Transverse colon (tissue), 4 donors: Measurements from ENCODE around the gene POLA2. TPM values are rescaled to one million over a fixed set of nuclear protein-coding genes. Genes with fewer than 3 reads are reported as not detected.

ENCODE experiments used
- DNase-seq: peaks from one replicate; pipeline ENCODE4 v3.0.0-alpha.2; 2019
- H3K27ac ChIP-seq, 4 donors: fragments of 200-600 bp; sonication (generic); 2 replicates each; pipeline ENCODE4 v1.5.1; 2016 to 2018; ENCODE audit warnings: inconsistent platforms in 4 of 4
- H3K27me3 ChIP-seq: fragments of 200-600 bp; sonication (generic); 2 replicates; pipeline ENCODE4 v1.5.1; 2017; ENCODE audit warnings: inconsistent platforms
- H3K36me3 ChIP-seq, 4 donors: fragments of 200-600 bp; sonication (generic); 2 replicates each; pipeline ENCODE4 v1.5.1; 2017 to 2019; ENCODE audit warnings: inconsistent platforms in 4 of 4
- H3K4me1 ChIP-seq, 4 donors: fragments of 200-600 bp; sonication (generic); 2 replicates each; pipeline ENCODE4 v1.5.1; 2017 to 2020; ENCODE audit warnings: inconsistent platforms in 4 of 4
- H3K4me3 ChIP-seq, 4 donors: fragments of 200-600 bp; sonication (generic); 1 replicate in 1 of 4; 2 replicates in 3 of 4; pipeline versions ENCODE4 v1.5.1 to v1.6.1; 2017 to 2019; ENCODE audit warnings: inconsistent platforms in 4 of 4
- H3K9me3 ChIP-seq, 2 donors: fragments of 200-600 bp; sonication (generic); 2 replicates each; pipeline ENCODE4 v1.5.1; 2017 to 2019; ENCODE audit warnings: inconsistent platforms in 2 of 2
- EP300 ChIP-seq: sonication (generic); formaldehyde crosslinking; IDR thresholded peaks from one replicate; pipeline ENCODE4 v1.6.1; 2017; ENCODE audit warnings: antibody characterized with exemption, low read depth
- POLR2A ChIP-seq: fragments of 450-650 bp; IDR thresholded peaks from one replicate; pipeline ENCODE4 v1.6.1; 2016; ENCODE audit warnings: antibody characterized with exemption, mild to moderate bottlenecking, moderate library complexity
- POLR2AphosphoS5 ChIP-seq, 3 donors: sonication (generic); formaldehyde crosslinking; IDR thresholded peaks; one replicate each; pipeline ENCODE4 v1.6.1; 2016; ENCODE audit warnings: antibody characterized with exemption in 3 of 3
- WGBS, 2 donors: methylation state at CpG; one replicate each; pipeline ENCODE4 v1.1.5; 2018; ENCODE audit warnings: low coverage in 1 of 2; 5-methylcytosine and 5-hydroxymethylcytosine counted together
- in situ Hi-C, 4 donors: fragments of 200-750 bp; cut with MboI; loops; one replicate each; pipeline versions ENCODE4 v1.15.0 to v1.15.1; 2017; ENCODE audit warnings: low sequenced_read_pairs in 3 of 4, low pct_ligation_motif_present in 1 of 4, low pct_unique_long_range_greater_than_20kb in 1 of 4
- intact Hi-C: fragments of 100-400 bp; cut with DNase I; formaldehyde crosslinking; loops from one replicate; pipeline ENCODE4 v1.15.1; 2023; ENCODE audit warnings: low total_unique reads
- total RNA-seq, 4 donors: library from RNA; depleted of rRNA; stranded (reverse); fragments of >200 nt; gene quantifications; one replicate each; pipeline ENCODE4 v1.1.0, GENCODE V29; 2016
- TF ChIP-seq, protein P1 (sequence below), 5 experiments: fragments of 200-600 bp in 3 of 5; fragments of 450-650 bp in 2 of 5; sonication (generic) in 3 of 5; IDR thresholded peaks; 1 replicate in 2 of 5; 2 replicates in 3 of 5; pipeline ENCODE4 v1.5.1; 2016 to 2017; ENCODE audit warnings: antibody characterized with exemption in 5 of 5, inconsistent platforms in 3 of 5, mild to moderate bottlenecking in 2 of 5, moderate library complexity in 1 of 5

The POLA2 gene
- total RNA-seq, 4 donors from 2014 or later, result 3.0 to 17.5 (median 6.2) TPM

DNA sequence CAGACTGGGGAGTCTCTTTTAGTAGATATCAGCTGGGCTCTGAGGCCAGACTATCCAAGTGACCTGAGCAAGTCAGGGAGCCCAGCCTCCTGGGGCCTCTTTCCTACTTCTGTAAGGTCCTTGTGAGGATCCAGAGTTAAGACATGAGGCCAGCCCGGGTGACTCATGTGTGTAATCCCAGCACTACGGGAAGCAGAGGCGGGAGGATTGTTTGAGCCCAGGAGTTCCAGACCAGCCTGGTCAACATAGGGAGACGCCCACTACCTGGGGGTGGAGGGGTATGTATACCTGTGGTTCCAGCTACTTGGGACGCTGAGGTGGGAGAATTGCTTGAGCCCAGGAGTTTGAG, 36.9 kb upstream of the POLA2 start:
- 63% methylated on average over 5 of the region's 5 CpGs; no CpG with 5 or more reads in 1 of the 2 donors for WGBS, 2 donors
- peak overlapping the region in 3 of 4 donors; percentile 32 to 55 (median 35) for H3K27ac ChIP-seq
- in situ Hi-C loops (no loop called here), intact Hi-C loops (no loop called here)
- DNase-seq, result peak; percentile 41
- H3K4me1 ChIP-seq, result peaks cover 0 to 21% (median 7%) of the 10 kb centered on the region in 4 donors
- H3K36me3 ChIP-seq, result no peaks in the 10 kb centered on the region
- no peak overlapping the region for H3K4me3 ChIP-seq
- H3K27me3 ChIP-seq, result no peaks in the 10 kb centered on the region
- TF ChIP-seq POLR2AphosphoS5 (IDR thresholded peaks at IDR 0.05), result no peak
- H3K9me3 ChIP-seq, result no peaks in the 10 kb centered on the region

DNA sequence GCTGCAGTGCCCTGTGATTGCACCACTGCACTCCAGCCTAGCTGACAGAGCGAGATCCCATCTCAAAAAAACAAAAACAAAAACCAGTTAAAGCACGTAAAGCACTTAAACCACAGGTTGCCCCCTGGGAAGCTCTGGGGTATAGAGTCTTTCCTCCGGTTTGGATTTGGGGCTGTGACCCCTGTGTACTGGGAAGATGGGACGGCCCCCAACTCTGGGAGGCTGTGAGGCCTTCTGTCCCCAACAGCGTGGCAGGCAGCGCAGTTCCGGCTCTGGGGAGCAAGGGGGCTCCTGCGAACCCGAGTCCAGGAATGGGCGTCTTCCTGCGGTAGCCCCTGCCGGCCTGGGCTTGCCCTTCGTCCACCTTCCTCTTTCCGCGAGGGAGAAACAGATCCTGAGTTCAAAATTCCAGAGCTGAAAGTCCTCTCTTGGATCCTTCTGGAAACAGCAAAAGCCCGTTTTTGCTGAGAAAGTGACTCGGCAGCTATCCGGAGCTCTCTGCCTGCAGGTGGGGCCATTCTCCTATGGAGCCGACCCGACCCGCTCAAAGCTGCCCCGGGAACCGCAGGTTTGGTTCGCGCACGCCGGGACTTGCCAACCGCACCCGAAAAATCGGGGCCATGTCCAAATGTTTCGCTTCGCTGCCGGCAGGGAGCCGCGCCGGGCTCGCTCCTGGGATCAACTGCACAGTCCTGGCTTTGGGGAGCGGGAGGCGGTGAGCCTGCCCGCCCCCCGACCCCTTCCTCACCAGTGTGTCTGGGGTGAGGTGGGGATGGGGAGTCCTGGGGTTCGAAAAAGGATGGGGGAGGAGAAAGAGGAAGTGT, 36.3 kb upstream of the POLA2 start:
- H3K4me3 ChIP-seq, result peak overlapping the region in 3 of 4 donors; percentile 24 to 46 (median 36)
- H3K9me3 ChIP-seq, result no peaks in the 10 kb centered on the region
- in situ Hi-C loops, result no loop called here
- peaks cover 0 to 19% (median 7%) of the 10 kb centered on the region in 4 donors for H3K4me1 ChIP-seq
- intact Hi-C loops, result no loop called here
- no peaks in the 10 kb centered on the region for H3K27me3 ChIP-seq
- DNase-seq, result peak; percentile 69
- no peaks in the 10 kb centered on the region for H3K36me3 ChIP-seq
- TF ChIP-seq, protein P1, sequence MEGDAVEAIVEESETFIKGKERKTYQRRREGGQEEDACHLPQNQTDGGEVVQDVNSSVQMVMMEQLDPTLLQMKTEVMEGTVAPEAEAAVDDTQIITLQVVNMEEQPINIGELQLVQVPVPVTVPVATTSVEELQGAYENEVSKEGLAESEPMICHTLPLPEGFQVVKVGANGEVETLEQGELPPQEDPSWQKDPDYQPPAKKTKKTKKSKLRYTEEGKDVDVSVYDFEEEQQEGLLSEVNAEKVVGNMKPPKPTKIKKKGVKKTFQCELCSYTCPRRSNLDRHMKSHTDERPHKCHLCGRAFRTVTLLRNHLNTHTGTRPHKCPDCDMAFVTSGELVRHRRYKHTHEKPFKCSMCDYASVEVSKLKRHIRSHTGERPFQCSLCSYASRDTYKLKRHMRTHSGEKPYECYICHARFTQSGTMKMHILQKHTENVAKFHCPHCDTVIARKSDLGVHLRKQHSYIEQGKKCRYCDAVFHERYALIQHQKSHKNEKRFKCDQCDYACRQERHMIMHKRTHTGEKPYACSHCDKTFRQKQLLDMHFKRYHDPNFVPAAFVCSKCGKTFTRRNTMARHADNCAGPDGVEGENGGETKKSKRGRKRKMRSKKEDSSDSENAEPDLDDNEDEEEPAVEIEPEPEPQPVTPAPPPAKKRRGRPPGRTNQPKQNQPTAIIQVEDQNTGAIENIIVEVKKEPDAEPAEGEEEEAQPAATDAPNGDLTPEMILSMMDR (IDR thresholded peaks at IDR 0.05), result peak; percentile 31 to 44 (median 38)
- no peak for TF ChIP-seq EP300
- H3K27ac ChIP-seq, result peak overlapping the region; percentile 28 to 55 (median 34)
- 10% methylated on average over 42 of the region's 42 CpGs; no CpG with 5 or more reads in 1 of the 2 donors for WGBS, 2 donors

DNA sequence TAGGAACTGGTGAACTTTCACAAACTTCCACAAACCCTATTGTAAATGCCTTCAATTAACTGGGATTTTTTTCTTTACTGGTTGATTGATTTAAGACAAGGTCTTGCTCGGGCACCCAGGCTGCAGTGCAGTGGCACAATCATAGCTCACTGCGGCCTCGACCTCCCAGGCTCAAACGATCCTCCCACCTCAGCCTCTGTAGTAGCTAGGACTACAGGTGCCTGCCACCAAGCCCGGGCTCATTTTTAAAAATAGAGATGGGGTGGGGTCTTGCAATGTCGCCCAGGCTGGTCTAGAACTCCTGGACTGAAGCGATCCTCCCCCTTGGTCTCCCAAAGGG, 35.7 kb upstream of the POLA2 start:
- H3K4me1 ChIP-seq, result peaks cover 0 to 16% (median 7%) of the 10 kb centered on the region in 4 donors
- no peaks in the 10 kb centered on the region for H3K36me3 ChIP-seq
- TF ChIP-seq POLR2AphosphoS5 (IDR thresholded peaks at IDR 0.05), result no peak
- TF ChIP-seq, protein P1 (IDR thresholded peaks at IDR 0.05), result no peak
- peak overlapping the region in 3 of 4 donors; percentile 24 to 46 (median 36) for H3K4me3 ChIP-seq
- no peak for DNase-seq
- in situ Hi-C loops (no loop called here), intact Hi-C loops (no loop called here)
- no peaks in the 10 kb centered on the region for H3K9me3 ChIP-seq
- H3K27me3 ChIP-seq, result no peaks in the 10 kb centered on the region
- WGBS, 2 donors, result 46% methylated on average over 7 of the region's 7 CpGs; no CpG with 5 or more reads in 1 of the 2 donors
- H3K27ac ChIP-seq, result peak overlapping the region in 1 of 4 donors; percentile 35

DNA sequence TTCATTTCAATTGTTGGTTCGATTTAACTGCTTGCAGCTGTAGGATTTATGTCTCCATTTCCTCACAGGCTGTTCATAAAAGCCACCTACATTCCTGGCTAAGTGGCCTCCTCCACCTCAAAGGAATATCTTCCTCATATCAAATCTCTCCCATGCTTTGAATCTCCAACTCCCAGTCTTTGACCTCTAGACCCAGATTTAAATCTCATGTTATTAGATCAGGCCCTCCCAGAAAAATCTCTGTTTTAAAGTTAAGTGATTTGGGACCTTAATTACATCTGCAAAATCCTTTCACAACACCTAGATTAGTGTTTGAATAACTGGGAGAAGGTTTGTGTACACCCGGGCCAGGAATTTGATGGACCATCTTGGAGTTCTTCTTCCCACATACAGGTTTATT, 33.9 kb upstream of the POLA2 start:
- in situ Hi-C loops, result no loop called here

More for the DNA sequence above, 33.9 kb upstream of the POLA2 start:
- intact Hi-C loops, result no loop called here
- Histone ChIP-seq H3K4me1 (peaks cover 0 to 16% (median 7%) of the 10 kb centered on the region in 4 donors), H3K4me3 (no peak overlapping the region), H3K9me3 (no peaks in the 10 kb centered on the region), H3K27me3 (no peaks in the 10 kb centered on the region), H3K36me3 (no peaks in the 10 kb centered on the region), H3K27ac (no peak overlapping the region)
- 60% methylated on average over 1 to 2 of the region's 2 CpGs for WGBS, 2 donors
- DNase-seq, result no peak
- TF ChIP-seq, protein P1 (IDR thresholded peaks at IDR 0.05), result no peak
- TF ChIP-seq EP300, result no peak
- TF ChIP-seq POLR2AphosphoS5 (IDR thresholded peaks at IDR 0.05), result no peak
- no peak for TF ChIP-seq POLR2A
